OCI-LY7 (cell line): ENCODE measurements around the gene ADD3.

Experiments used
- CTCF ChIP-seq: fragments of 200-600 bp; sonication (generic); conservative IDR thresholded peaks from 2 replicates; pipeline ENCODE4 v1.5.1; 2014; ENCODE audit warnings: mild to moderate bottlenecking, antibody characterized with exemption, low read length, moderate library complexity, mixed read lengths
- EZH2phosphoT487 ChIP-seq: fragments of 200-600 bp; sonication (generic); IDR thresholded peaks from 2 replicates; pipeline ENCODE4 v1.6.1; 2018; ENCODE audit warnings: low read depth, borderline replicate concordance, mild to moderate bottlenecking, mixed run types, antibody characterized with exemption, low read length, moderate library complexity, mixed read lengths

- no peak for TF ChIP-seq CTCF
- TF ChIP-seq EZH2phosphoT487 = no peak
Measured at GRCh38 chr10:109976681-109977080, 31.1 kb upstream of the ADD3 start.
